T-cell (primary cell): Measurements from ENCODE around the gene INSC. TPM values are rescaled to one million over a fixed set of nuclear protein-coding genes. Genes with fewer than 3 reads are reported as not detected.

Experiments
- ATAC-seq, 4 experiments: fragments of 200-7000 bp in 3 of 4; fragments of 150-1000 bp in 1 of 4; cut with Tn5 transposase; replicated peaks in 1 of 4; 1 replicate in 3 of 4; 2 replicates in 1 of 4; pipeline ENCODE4 v1.10.0; 2021; ENCODE audit warnings: moderate library complexity in 3 of 4, mild to moderate bottlenecking in 2 of 4, moderate number of reproducible peaks in 1 of 4
- CTCF ChIA-PET, 2 donors: fragments of 300-600 bp; sonication (Branson Sonifier 250); formaldehyde crosslinking; loops; one replicate each; lab custom pipeline; 2022; ENCODE audit warnings: antibody characterized with exemption in 2 of 2; lab: Charles Lee
- POLR2A ChIA-PET, 2 donors: fragments of 300-600 bp; sonication (Branson Sonifier 250); formaldehyde crosslinking; loops; one replicate each; lab custom pipeline; 2022; ENCODE audit warnings: antibody characterized with exemption in 2 of 2; lab: Charles Lee
- DNase-seq, 35 experiments: peaks; one replicate each; pipeline versions ENCODE4 v3.0.0 to v3.0.0-alpha.2; 2013 to 2023
- H3K27ac ChIP-seq: one replicate; pipeline ENCODE4 v1.5.1; 2013; ENCODE audit warnings: low read length
- H3K27me3 ChIP-seq, 2 experiments: replicated peaks in 1 of 2; 1 replicate in 1 of 2; 2 replicates in 1 of 2; pipeline versions ENCODE4 v1.6.1 to v1.7.0; 2013; ENCODE audit warnings: low read length in 1 of 2, mixed read lengths in 1 of 2; ENCODE audit not compliant: control insufficient read depth in 2 of 2, insufficient read depth in 2 of 2; ENCODE audit errors: extremely low read depth in 1 of 2
- H3K36me3 ChIP-seq, 2 donors: 1 replicate in 1 of 2; 2 replicates in 1 of 2; pipeline versions ENCODE4 v1.6.1 to v1.7.0; 2013; ENCODE audit warnings: low read length in 1 of 2; ENCODE audit not compliant: control insufficient read depth in 2 of 2, insufficient read depth in 1 of 2; ENCODE audit errors: extremely low read depth in 1 of 2
- H3K4me1 ChIP-seq, 2 experiments: 1 replicate in 1 of 2; 2 replicates in 1 of 2; pipeline versions ENCODE4 v1.6.1 to v1.7.0; 2013; ENCODE audit warnings: low read length in 2 of 2, mixed read lengths in 1 of 2; ENCODE audit not compliant: insufficient read depth in 2 of 2, control insufficient read depth in 1 of 2; ENCODE audit errors: extremely low read depth in 1 of 2
- H3K4me3 ChIP-seq, 2 donors: 1 replicate in 1 of 2; 2 replicates in 1 of 2; pipeline versions ENCODE4 v1.5.1 to v1.7.0; 2013; ENCODE audit warnings: mild to moderate bottlenecking in 2 of 2, low read length in 1 of 2, moderate library complexity in 1 of 2; ENCODE audit not compliant: control insufficient read depth in 1 of 2; ENCODE audit errors: extremely low read depth in 1 of 2
- H3K9me3 ChIP-seq: 2 replicates; pipeline ENCODE4 v1.7.0; 2013
- H3K27ac Mint-ChIP-seq, 2 donors: one replicate each; pipeline ENCODE4 v1.8.0; 2020 to 2021; ENCODE audit warnings: mild to moderate bottlenecking in 2 of 2, mixed read lengths in 2 of 2
- H3K27me3 Mint-ChIP-seq, 2 donors: one replicate each; pipeline ENCODE4 v1.8.0; 2021 to 2022; ENCODE audit warnings: mixed read lengths in 2 of 2
- H3K36me3 Mint-ChIP-seq: one replicate; pipeline ENCODE4 v1.8.0; 2021; ENCODE audit warnings: mixed read lengths
- H3K4me1 Mint-ChIP-seq, 3 donors: one replicate each; pipeline ENCODE4 v1.8.0; 2020 to 2022; ENCODE audit warnings: mixed read lengths in 3 of 3, mild to moderate bottlenecking in 1 of 3
- H3K4me3 Mint-ChIP-seq, 3 donors: one replicate each; pipeline ENCODE4 v1.8.0; 2020 to 2022; ENCODE audit warnings: mild to moderate bottlenecking in 3 of 3, mixed read lengths in 3 of 3, moderate library complexity in 3 of 3
- H3K9me3 Mint-ChIP-seq, 3 donors: one replicate each; pipeline ENCODE4 v1.8.0; 2020 to 2022; ENCODE audit warnings: mixed read lengths in 3 of 3
- WGBS: methylation state at CpG from one replicate; pipeline ENCODE4 v1.1.5; 2013; ENCODE audit warnings: missing lambda C conversion rate; ENCODE audit not compliant: insufficient coverage; 5-methylcytosine and 5-hydroxymethylcytosine counted together
- total RNA-seq, 35 experiments: library from RNA in 6 of 35; stranded (reverse) in 6 of 35; fragments of 120-200 nt in 1 of 35; gene quantifications; one replicate each; pipeline versions ENCODE4 v1.2.1 to v1.2.4 and lab custom pipeline; 2013 to 2026

The INSC gene
- total RNA-seq, 5 donors from 2014 or later (not counting 1 experiment from before 2014, with no cell fraction given), result 0.44 to 0.53 TPM; not detected in 3

DNA sequence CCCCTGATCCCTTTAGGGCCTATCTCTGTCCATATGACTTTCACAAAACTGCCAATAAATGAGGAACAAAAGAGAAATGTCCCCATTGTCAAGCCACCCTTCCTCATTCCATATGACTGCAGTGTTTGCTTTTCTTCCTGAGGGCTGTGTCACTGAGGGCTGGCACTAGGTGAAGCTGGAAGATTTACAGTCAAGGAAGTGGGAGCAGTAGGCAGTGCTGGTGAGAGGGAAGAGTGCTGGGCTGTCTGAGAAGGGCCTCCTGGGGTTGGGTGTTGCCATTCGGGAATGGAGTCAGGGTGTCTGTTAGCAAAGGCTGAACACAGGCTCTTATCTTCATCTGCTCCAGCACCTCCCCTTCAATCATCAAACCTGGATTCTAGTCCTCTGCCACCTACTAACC is 30.9 kb downstream of the INSC start:
- ChIA-PET CTCF (no interaction called here), POLR2A (no interaction called here)
- peaks cover 0 to 3% of the 10 kb centered on the region in 2 experiments for H3K4me1 ChIP-seq
- Mint-ChIP-seq H3K27me3 (peaks cover 0 to 4% of the 10 kb centered on the region in 2 donors), H3K36me3 (no peaks in the 10 kb centered on the region), H3K9me3 (no peaks in the 10 kb centered on the region), H3K27ac (no peak overlapping the region), H3K4me1 (peaks cover 4 to 5% (median 5%) of the 10 kb centered on the region in 3 donors), H3K4me3 (no peak overlapping the region)
- peaks cover 0 to 2% of the 10 kb centered on the region in 2 experiments for H3K27me3 ChIP-seq
- H3K36me3 ChIP-seq, result no peaks in the 10 kb centered on the region
- no peak overlapping the region for H3K27ac ChIP-seq
- no peak for ATAC-seq
- no CpG with 5 or more reads among the region's 1 CpG for WGBS
- H3K9me3 ChIP-seq, result no peaks in the 10 kb centered on the region
- DNase-seq, result no peak
- no peak overlapping the region for H3K4me3 ChIP-seq

DNA sequence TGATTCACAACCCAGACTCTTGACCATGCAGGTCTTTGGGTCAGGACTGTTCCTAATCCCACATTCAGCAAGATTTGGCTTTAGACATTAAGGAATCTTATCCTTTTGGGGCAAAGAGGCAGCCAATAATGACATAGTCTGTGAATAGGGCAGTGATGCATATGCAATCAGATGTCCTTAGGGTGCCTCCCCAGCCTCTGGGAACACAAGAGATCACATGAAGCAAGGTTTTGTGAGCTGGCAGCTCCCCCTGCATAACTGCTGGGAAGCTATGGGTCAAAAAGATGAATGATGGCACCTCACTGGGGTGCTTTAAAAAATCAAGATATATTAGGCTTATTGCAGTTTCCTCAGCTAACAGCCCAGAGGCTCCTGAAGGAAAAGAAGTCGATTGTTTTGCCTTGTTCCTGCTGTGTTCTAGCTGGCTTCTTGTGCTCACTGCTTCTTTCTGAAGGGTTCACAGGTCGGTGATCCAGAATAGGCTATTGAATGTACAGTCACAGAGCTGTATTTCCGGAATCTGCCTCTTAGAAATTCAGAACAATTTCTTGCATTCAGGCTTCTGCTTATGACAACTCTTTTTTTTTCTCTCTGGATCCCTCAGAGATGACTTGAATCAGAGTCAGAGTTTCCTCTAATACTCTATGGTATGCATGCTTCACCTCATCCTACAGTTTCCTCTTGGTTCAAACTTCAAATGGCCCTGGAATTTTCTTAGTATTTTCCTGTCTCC is 31.7 kb downstream of the INSC start:
- no peak for ATAC-seq
- CTCF ChIA-PET, result no interaction called here
- POLR2A ChIA-PET, result no interaction called here

DNA sequence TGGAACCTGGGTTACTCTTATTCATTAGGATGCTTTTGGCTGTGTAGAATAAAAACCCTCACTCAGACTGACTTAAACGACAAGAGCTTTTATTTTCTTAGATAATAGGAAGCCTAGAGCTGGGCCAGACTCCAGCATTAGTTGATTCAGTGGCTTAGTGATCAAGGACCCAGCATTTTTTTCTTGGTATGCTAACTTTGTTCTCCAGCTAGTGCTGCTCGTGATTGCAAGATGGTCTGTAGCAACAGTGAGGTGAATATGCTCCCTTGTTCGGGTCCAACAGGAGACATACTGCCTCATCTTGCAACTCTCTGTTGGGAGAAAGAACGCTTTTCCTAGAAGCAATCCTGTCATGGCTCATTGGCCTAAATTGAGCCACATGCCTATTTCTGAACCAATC is 33.4 kb downstream of the INSC start:
- Histone ChIP-seq H3K4me3 (no peak overlapping the region), H3K27me3 (peaks cover 0 to 2% of the 10 kb centered on the region in 2 experiments), H3K4me1 (peaks cover 0 to 8% of the 10 kb centered on the region in 2 experiments), H3K36me3 (no peaks in the 10 kb centered on the region), H3K27ac (no peak overlapping the region), H3K9me3 (no peaks in the 10 kb centered on the region)
- DNase-seq (no peak), ATAC-seq (no peak)
- WGBS, result 89% methylated on average over 3 of the region's 4 CpGs
- Mint-ChIP-seq H3K27me3 (peaks cover 0 to 4% of the 10 kb centered on the region in 2 donors), H3K27ac (no peak overlapping the region), H3K4me1 (peaks cover 9 to 15% (median 14%) of the 10 kb centered on the region in 3 donors), H3K4me3 (no peak overlapping the region), H3K9me3 (no peaks in the 10 kb centered on the region), H3K36me3 (no peaks in the 10 kb centered on the region)
- ChIA-PET POLR2A (no interaction called here), CTCF (no interaction called here)

More for the DNA sequence above, 31.7 kb downstream of the INSC start:
- no peak overlapping the region for H3K4me3 ChIP-seq
- H3K4me1 ChIP-seq, result peaks cover 0 to 8% of the 10 kb centered on the region in 2 experiments
- no peak overlapping the region for H3K4me3 Mint-ChIP-seq
- H3K9me3 Mint-ChIP-seq, result no peaks in the 10 kb centered on the region
- no peaks in the 10 kb centered on the region for H3K9me3 ChIP-seq
- no peak overlapping the region for H3K27ac ChIP-seq
- 53% methylated on average over 2 of the region's 3 CpGs for WGBS
- H3K36me3 ChIP-seq, result no peaks in the 10 kb centered on the region
- H3K27ac Mint-ChIP-seq, result no peak overlapping the region
- H3K27me3 Mint-ChIP-seq, result peaks cover 0 to 4% of the 10 kb centered on the region in 2 donors
- H3K4me1 Mint-ChIP-seq, result peaks cover 9 to 11% (median 10%) of the 10 kb centered on the region in 3 donors
- H3K27me3 ChIP-seq, result peaks cover 0 to 2% of the 10 kb centered on the region in 2 experiments
- no peaks in the 10 kb centered on the region for H3K36me3 Mint-ChIP-seq
- no peak for DNase-seq

DNA sequence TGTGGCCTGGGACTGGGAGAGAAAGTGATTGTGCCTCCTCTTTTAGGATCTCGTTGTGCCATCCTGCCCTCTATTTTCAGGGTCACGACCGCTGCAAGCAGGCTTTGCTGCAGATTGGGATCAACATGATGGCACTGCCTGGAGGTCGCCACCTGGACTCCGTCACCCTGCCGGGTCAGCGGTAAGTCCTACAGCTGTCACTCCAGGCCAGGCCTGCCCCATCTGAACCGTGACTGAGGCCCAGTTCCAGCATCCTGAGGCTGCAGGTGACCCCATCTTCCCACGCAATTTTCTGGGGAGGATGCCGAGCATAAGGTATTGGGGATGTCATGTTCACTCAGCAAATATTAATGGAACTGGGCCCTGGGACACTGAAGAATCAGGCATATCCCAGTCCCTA is 34.3 kb downstream of the INSC start:
- Mint-ChIP-seq H3K27me3 (peaks cover 0 to 4% of the 10 kb centered on the region in 2 donors), H3K9me3 (no peaks in the 10 kb centered on the region), H3K4me3 (no peak overlapping the region), H3K36me3 (no peaks in the 10 kb centered on the region), H3K27ac (no peak overlapping the region), H3K4me1 (peaks cover 9 to 15% (median 14%) of the 10 kb centered on the region in 3 donors)
- Histone ChIP-seq H3K4me3 (no peak overlapping the region), H3K27ac (no peak overlapping the region), H3K36me3 (no peaks in the 10 kb centered on the region), H3K27me3 (no peaks in the 10 kb centered on the region), H3K4me1 (peaks cover 0 to 8% of the 10 kb centered on the region in 2 experiments), H3K9me3 (no peaks in the 10 kb centered on the region)
- CTCF ChIA-PET, result no interaction called here
- no peak for ATAC-seq
- POLR2A ChIA-PET, result no interaction called here
- 84% methylated on average over 8 of the region's 10 CpGs for WGBS
- DNase-seq, result no peak

DNA sequence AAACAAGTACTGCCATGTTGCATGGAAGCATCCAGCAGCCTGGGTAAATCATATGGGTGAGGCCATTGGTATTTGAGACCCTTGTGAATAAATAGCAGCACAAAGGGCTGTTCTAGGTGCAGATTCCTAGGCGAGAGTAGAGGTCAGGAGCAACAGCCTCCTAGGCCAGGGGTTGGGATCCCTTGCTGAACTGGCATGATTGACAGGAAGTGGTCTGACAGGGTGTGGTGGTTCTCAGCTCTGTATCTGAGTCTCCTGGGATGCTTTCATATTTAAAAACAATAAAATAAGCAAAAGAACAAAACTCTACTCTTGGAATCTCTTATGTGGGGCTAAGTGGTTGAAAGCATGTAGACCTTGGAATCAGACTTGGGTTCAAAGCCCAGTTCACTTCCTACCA is 35.8 kb downstream of the INSC start:
- Mint-ChIP-seq H3K27ac (peak overlapping the region in 1 of 2 donors; percentile 36), H3K4me1 (peaks cover 9 to 15% (median 14%) of the 10 kb centered on the region in 3 donors), H3K9me3 (no peaks in the 10 kb centered on the region), H3K4me3 (no peak overlapping the region), H3K27me3 (peaks cover 0 to 4% of the 10 kb centered on the region in 2 donors), H3K36me3 (no peaks in the 10 kb centered on the region)
- Histone ChIP-seq H3K36me3 (no peaks in the 10 kb centered on the region), H3K4me3 (no peak overlapping the region), H3K27ac (no peak overlapping the region), H3K9me3 (no peaks in the 10 kb centered on the region), H3K27me3 (no peaks in the 10 kb centered on the region), H3K4me1 (peaks cover 0 to 8% of the 10 kb centered on the region in 2 experiments)
- CTCF ChIA-PET, result no interaction called here
- DNase-seq (no peak), ATAC-seq (no peak)
- POLR2A ChIA-PET, result no interaction called here
- WGBS, result 71% methylated on average over 1 of the region's 1 CpG

DNA sequence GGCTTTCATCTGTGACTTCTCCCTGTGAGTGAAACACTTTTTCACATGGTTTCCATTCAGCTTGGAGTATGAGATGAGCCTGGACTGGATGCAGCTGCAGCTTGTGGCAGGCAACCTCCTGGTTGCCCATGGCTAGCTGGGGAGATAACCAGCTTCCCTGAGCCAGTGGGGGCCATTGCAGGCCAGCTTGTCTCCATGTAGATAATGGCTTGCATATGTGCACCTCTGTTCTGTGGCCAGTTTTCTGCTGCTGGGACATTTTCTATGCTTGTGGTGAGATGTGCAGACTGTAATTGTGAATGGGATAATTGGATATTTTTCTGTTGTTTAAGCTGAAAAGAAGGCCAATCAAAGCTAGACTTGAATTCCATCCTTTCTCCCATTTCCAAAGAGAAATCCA is 38.5 kb downstream of the INSC start:
- Mint-ChIP-seq H3K27ac (no peak overlapping the region), H3K4me1 (peaks cover 9 to 15% (median 14%) of the 10 kb centered on the region in 3 donors), H3K9me3 (no peaks in the 10 kb centered on the region), H3K36me3 (no peaks in the 10 kb centered on the region), H3K27me3 (peaks cover 0 to 4% of the 10 kb centered on the region in 2 donors), H3K4me3 (no peak overlapping the region)
- DNase-seq, result no peak
- CTCF ChIA-PET, result no interaction called here
- H3K4me1 ChIP-seq, result peaks cover 0 to 8% of the 10 kb centered on the region in 2 experiments
- H3K9me3 ChIP-seq, result no peaks in the 10 kb centered on the region
- no peak overlapping the region for H3K27ac ChIP-seq
- no peak overlapping the region for H3K4me3 ChIP-seq
- POLR2A ChIA-PET, result no interaction called here
- no peak for ATAC-seq
- no peaks in the 10 kb centered on the region for H3K36me3 ChIP-seq
- H3K27me3 ChIP-seq, result no peaks in the 10 kb centered on the region
